ENCODE measurements around the gene CFAP299. TPM values are rescaled to one million over a fixed set of nuclear protein-coding genes. Genes with fewer than 3 reads are reported as not detected.

The CFAP299 gene
- total and polyA plus RNA-seq, 2 of the 8 experiments (the other 6 are each of a cell fraction or from before 2014, with no cell fraction given) = not detected

GRCh38 chr4:80921441-80921840, 585.9 kb downstream of the CFAP299 start:
- H3K79me2 ChIP-seq (ENCODE audit: control insufficient read depth in 1 of 2, insufficient read depth in 2 of 2, low read length in 2 of 2) = no peaks in the 10 kb centered on the region
- no peak overlapping the region for H3K27ac ChIP-seq (ENCODE audit: low read depth, low read length)
- no peak overlapping the region for H3K14ac ChIP-seq (ENCODE audit: insufficient read length)
- no peak overlapping the region for H2AK5ac ChIP-seq (ENCODE audit: low read depth, low read length)
- peaks cover 0 to 2% (median 0%) of the 10 kb centered on the region in 4 experiments; a peak in 1 of 7 replicates for H3K27me3 ChIP-seq (replicated peaks in 1 of 4; ENCODE audit: control insufficient read depth in 3 of 4, extremely low read depth in 1 of 4, insufficient read depth in 3 of 4, low read length in 3 of 4)
- H2AFZ ChIP-seq (ENCODE audit: low read length) = no peak overlapping the region
- H3K23ac ChIP-seq (ENCODE audit: insufficient read length) = no peak overlapping the region
- H3K79me1 ChIP-seq (ENCODE audit: low read depth, low read length) = no peaks in the 10 kb centered on the region
- WGBS, 2 experiments (ENCODE audit: extremely low coverage in 1 of 2, insufficient coverage in 1 of 2, insufficient read length in 1 of 2, insufficient replicate concordance in 2 of 2, low coverage in 1 of 2, low lambda C conversion rate in 2 of 2, missing lambda C conversion rate in 1 of 2) = 93% methylated on average over 2 of the region's 2 CpGs; no CpG with 5 or more reads in 1 of the 2 experiments
- H3K9me3 ChIP-seq (ENCODE audit: insufficient read depth in 2 of 2, low read depth in 1 of 2, low read length in 1 of 2) = no peaks in the 10 kb centered on the region; a peak in 1 of 4 replicates
- no peak overlapping the region for H4K8ac ChIP-seq (ENCODE audit: extremely low read depth, insufficient read depth, low read length)
- no peaks in the 10 kb centered on the region for H3K23me2 ChIP-seq (ENCODE audit: low read depth, low read length)
- no peak overlapping the region for H2BK120ac ChIP-seq (replicated peaks; ENCODE audit: low read depth, low read length)
- no peaks in the 10 kb centered on the region for H3K36me3 ChIP-seq (ENCODE audit: control insufficient read depth in 2 of 4, insufficient read depth in 4 of 4, low read length in 3 of 4)
- no peak overlapping the region for H2BK5ac ChIP-seq (ENCODE audit: low read depth, low read length)
- no peak overlapping the region for H3K56ac ChIP-seq (replicated peaks; ENCODE audit: insufficient read length, low read depth, low read length)
- H4K91ac ChIP-seq (replicated peaks; ENCODE audit: insufficient read length, low read length) = no peak overlapping the region
- no peaks in the 10 kb centered on the region for H4K20me1 ChIP-seq (replicated peaks in 1 of 2; ENCODE audit: control insufficient read depth in 1 of 2, insufficient read depth in 2 of 2, low read length in 2 of 2)
- no peak overlapping the region for H4K5ac ChIP-seq (ENCODE audit: insufficient read length, low read depth, low read length)
- no peak overlapping the region for H3K4me3 ChIP-seq (ENCODE audit: extremely low read depth in 1 of 4, insufficient read depth in 2 of 4, low read depth in 3 of 4, low read length in 4 of 4)
- no peak overlapping the region for H3K9ac ChIP-seq (replicated peaks in 1 of 4; ENCODE audit: extremely low read depth in 1 of 4, low read depth in 3 of 4, low read length in 3 of 4)
- H3K4ac ChIP-seq (replicated peaks; ENCODE audit: insufficient read length, low read depth, low read length) = no peak overlapping the region
- CTCF ChIA-PET (ENCODE audit: partially characterized antibody) = interaction anchor here (1.3 kb wide), 1 partner anchor 555 kb away, joined by 3 read pairs; no protein-coding TSS in a partner anchor
- no peak overlapping the region for H2BK20ac ChIP-seq (ENCODE audit: low read length)
- no peaks in the 10 kb centered on the region for H3K4me1 ChIP-seq (replicated peaks in 1 of 4; ENCODE audit: control insufficient read depth in 3 of 4, insufficient read depth in 4 of 4, low read length in 3 of 4)
- H2BK15ac ChIP-seq (ENCODE audit: low read length) = no peak overlapping the region
- DNase-seq (ENCODE audit: low read depth in 1 of 2, low spot score in 2 of 2) (no peak), FAIRE-seq (no peak)
- no peak overlapping the region for H3K4me2 ChIP-seq (ENCODE audit: insufficient read depth in 1 of 2, low read depth in 2 of 2, low read length in 2 of 2)
- no peak overlapping the region for H3K18ac ChIP-seq (ENCODE audit: extremely low read depth, low read length)
- no peak overlapping the region for H2BK12ac ChIP-seq (ENCODE audit: low read depth, low read length)
- POLR2A ChIA-PET (ENCODE audit: partially characterized antibody) = no interaction called here
- no peak for TF ChIP-seq SP1 (IDR thresholded peaks at IDR 0.05; ENCODE audit: low read depth, low read length)
- TF ChIP-seq CTCF (IDR thresholded peaks at IDR 0.05; ENCODE audit: control extremely low read depth in 1 of 3, insufficient read depth in 1 of 3, low read depth in 1 of 3, low read length in 3 of 3) = no peak
- no peak for TF ChIP-seq EP300 (IDR thresholded peaks at IDR 0.05; ENCODE audit: borderline replicate concordance in 1 of 2, low read depth in 2 of 2, low read length in 2 of 2)
- TF ChIP-seq PHF8 (conservative IDR thresholded peaks at IDR 0.05; ENCODE audit: low read depth, low read length) = no peak
- TF ChIP-seq CHD2 (IDR thresholded peaks at IDR 0.05; ENCODE audit: low read length) = no peak
- TF ChIP-seq NANOG (IDR thresholded peaks at IDR 0.05; ENCODE audit: insufficient read depth, low read depth, low read length, poor library complexity, severe bottlenecking) = no peak
- TF ChIP-seq CBX5 (IDR thresholded peaks at IDR 0.05; ENCODE audit: low read depth, low read length) = no peak
- no peak for TF ChIP-seq EZH2 (IDR thresholded peaks at IDR 0.05; ENCODE audit: low read depth, low read length, severe bottlenecking)
- TF ChIP-seq FOSL1 (IDR thresholded peaks at IDR 0.05; ENCODE audit: insufficient read depth, low read depth, low read length) = no peak
- TF ChIP-seq RNF2 (IDR thresholded peaks at IDR 0.05; ENCODE audit: borderline replicate concordance, low read depth, low read length, missing control alignments, poor library complexity, severe bottlenecking) = no peak
